ENCODE measurements around the gene CLCN4. TPM values are rescaled to one million over a fixed set of nuclear protein-coding genes. Genes with fewer than 3 reads are reported as not detected.
A peak's percentile ranks its signal among the peaks of the same experiment; 100 is the strongest.

CLCN4 gene
- total RNA-seq, 4 donors from 2014 or later = 0.48 to 3.1 (median 2.5) TPM

- no peaks in the 10 kb centered on the region for H3K9me3 ChIP-seq
- no peak for DNase-seq (ENCODE audit: low spot score in 2 of 2)
- TF ChIP-seq CTCF (IDR thresholded peaks at IDR 0.05) (no peak), POLR2AphosphoS5 (IDR thresholded peaks at IDR 0.05) (no peak), POLR2A (IDR thresholded peaks at IDR 0.05) (no peak), EP300 (IDR thresholded peaks at IDR 0.05) (no peak)
- no peak overlapping the region for H3K4me3 ChIP-seq
- 94% methylated on average over 9 of the region's 9 CpGs for WGBS
- peaks cover 7% of the 10 kb centered on the region for H3K36me3 ChIP-seq
- H3K27ac ChIP-seq = no peak overlapping the region
- H3K27me3 ChIP-seq = no peaks in the 10 kb centered on the region
- no peaks in the 10 kb centered on the region for H3K4me1 ChIP-seq
These were observed 38.9 kb upstream of the CLCN4 start for GRCh38 chrX:10117864-10118377.

DNA sequence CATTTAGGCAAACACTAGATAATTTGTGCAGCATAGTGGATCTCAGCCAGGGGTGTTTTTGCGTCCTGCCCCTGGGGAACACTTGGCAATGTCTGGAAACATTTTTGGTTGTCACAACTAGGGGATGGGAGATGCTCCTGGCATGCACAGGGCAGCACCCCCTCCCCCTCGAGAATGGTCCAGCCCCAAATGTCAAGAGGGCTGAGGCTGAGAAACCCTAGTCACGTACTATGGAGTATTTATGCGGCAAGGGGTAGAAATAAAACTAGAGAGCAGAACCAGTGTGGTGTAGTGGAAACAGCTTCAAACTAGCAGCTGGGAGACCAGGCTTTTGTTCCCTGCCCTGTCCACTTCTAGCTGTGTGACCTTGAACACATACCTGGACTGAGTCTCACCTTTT is 38.2 kb upstream of the CLCN4 start:
- H3K4me1 ChIP-seq = no peaks in the 10 kb centered on the region
- no peaks in the 10 kb centered on the region for H3K27me3 ChIP-seq
- TF ChIP-seq CTCF (IDR thresholded peaks at IDR 0.05) (no peak), POLR2AphosphoS5 (IDR thresholded peaks at IDR 0.05) (no peak), POLR2A (IDR thresholded peaks at IDR 0.05) (no peak), EP300 (IDR thresholded peaks at IDR 0.05) (no peak)
- H3K27ac ChIP-seq = no peak overlapping the region
- WGBS = 91% methylated on average over 4 of the region's 4 CpGs
- peaks cover 7% of the 10 kb centered on the region for H3K36me3 ChIP-seq
- no peak for DNase-seq (ENCODE audit: low spot score in 2 of 2)
- H3K9me3 ChIP-seq = no peaks in the 10 kb centered on the region
- H3K4me3 ChIP-seq = no peak overlapping the region

GRCh38 chrX:10119399-10119990 is 37.3 kb upstream of the CLCN4 start:
- no peaks in the 10 kb centered on the region for H3K4me1 ChIP-seq
- peak in 1 of 2 donors; percentile 82 for DNase-seq (ENCODE audit: low spot score in 2 of 2)
- 15% methylated on average over 16 of the region's 16 CpGs for WGBS
- TF ChIP-seq POLR2A (IDR thresholded peaks at IDR 0.05) (no peak), POLR2AphosphoS5 (IDR thresholded peaks at IDR 0.05) (peak; percentile 95 to 98 (median 98)), CTCF (IDR thresholded peaks at IDR 0.05) (peak; percentile 88 to 100)
- no peaks in the 10 kb centered on the region for H3K9me3 ChIP-seq
- peaks cover 10% of the 10 kb centered on the region for H3K36me3 ChIP-seq
- H3K4me3 ChIP-seq = no peak overlapping the region
- H3K27ac ChIP-seq = no peak overlapping the region
- no peaks in the 10 kb centered on the region for H3K27me3 ChIP-seq

- Histone ChIP-seq H3K9me3 (no peaks in the 10 kb centered on the region), H3K4me1 (no peaks in the 10 kb centered on the region), H3K27me3 (no peaks in the 10 kb centered on the region), H3K4me3 (no peak overlapping the region), H3K36me3 (peaks cover 17% of the 10 kb centered on the region), H3K27ac (no peak overlapping the region)
- DNase-seq (ENCODE audit: low spot score in 2 of 2) = no peak
- WGBS = 90% methylated on average over 8 of the region's 8 CpGs
- TF ChIP-seq EP300 (IDR thresholded peaks at IDR 0.05) (no peak), POLR2A (IDR thresholded peaks at IDR 0.05) (no peak), CTCF (IDR thresholded peaks at IDR 0.05) (no peak), POLR2AphosphoS5 (IDR thresholded peaks at IDR 0.05) (no peak)
These were observed 36.4 kb upstream of the CLCN4 start for GRCh38 chrX:10120331-10120730.

- no peak for DNase-seq (ENCODE audit: low spot score in 2 of 2)
- H3K27me3 ChIP-seq = no peaks in the 10 kb centered on the region
- H3K4me3 ChIP-seq = no peak overlapping the region
- H3K4me1 ChIP-seq = no peaks in the 10 kb centered on the region
- H3K36me3 ChIP-seq = peaks cover 17% of the 10 kb centered on the region
- WGBS = 80% methylated on average over 7 of the region's 7 CpGs
- TF ChIP-seq EP300 (IDR thresholded peaks at IDR 0.05) = no peak
- no peak for TF ChIP-seq POLR2AphosphoS5 (IDR thresholded peaks at IDR 0.05)
- no peak for TF ChIP-seq CTCF (IDR thresholded peaks at IDR 0.05)
- TF ChIP-seq POLR2A (IDR thresholded peaks at IDR 0.05) = no peak
- H3K9me3 ChIP-seq = no peaks in the 10 kb centered on the region
- H3K27ac ChIP-seq = no peak overlapping the region
These were observed 35.9 kb upstream of the CLCN4 start for GRCh38 chrX:10120828-10121227.

Data from suprapubic skin (tissue), 4 donors.